ENCODE measurements around the gene GPR107.

DNA sequence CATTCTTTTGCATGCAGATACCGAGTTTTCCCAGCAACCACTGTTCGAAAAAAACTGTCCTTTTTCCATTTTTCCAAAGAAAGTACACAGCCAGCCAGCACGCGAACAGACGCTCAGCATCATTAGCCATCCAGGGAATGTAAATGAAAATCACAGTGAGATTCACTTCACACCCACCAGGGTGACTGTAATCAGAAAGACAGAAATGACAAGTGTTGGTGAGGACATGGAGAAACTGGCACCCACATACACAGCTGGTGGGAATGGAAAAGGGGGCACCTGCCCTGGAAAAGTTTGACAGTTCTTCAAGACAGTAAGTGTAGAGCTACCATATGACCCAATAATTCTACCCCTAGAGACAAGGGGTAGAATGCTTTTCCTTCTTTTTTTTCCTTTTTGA is 93.5 kb downstream of the GPR107 start:
- TF ChIP-seq GATA2 (IDR thresholded peaks at IDR 0.05; ENCODE audit: low read depth, low read length) (no peak), GATA3 (IDR thresholded peaks at IDR 0.05; ENCODE audit: low read depth, low read length) (no peak)
